BE2C (cell line): ENCODE results near the gene MPP3.

Experiments used
- DNase-seq: peaks from one replicate; pipeline ENCODE4 v3.0.0-alpha.2; 2020
- H3K27me3 ChIP-seq: fragments of 250-450 bp; sonication (Bioruptor Pico); 2 replicates; pipeline ENCODE4 v1.5.1; 2020; ENCODE audit warnings: mild to moderate bottlenecking
- H3K36me3 ChIP-seq: fragments of 250-450 bp; sonication (Bioruptor Pico); 2 replicates; pipeline ENCODE4 v1.5.1; 2020; ENCODE audit warnings: mild to moderate bottlenecking
- H3K4me1 ChIP-seq: fragments of 250-450 bp; sonication (Bioruptor Pico); 2 replicates; pipeline ENCODE4 v1.5.1; 2020
- H3K4me3 ChIP-seq: 2 replicates; pipeline ENCODE4 v1.5.1; 2011; ENCODE audit warnings: low read depth, low read length
- H3K9me3 ChIP-seq: fragments of 250-450 bp; sonication (Bioruptor Pico); 2 replicates; pipeline ENCODE4 v1.5.1; 2020
- CTCF ChIP-seq: IDR thresholded peaks from 2 replicates; pipeline ENCODE4 v1.5.1; 2012; ENCODE audit warnings: mild to moderate bottlenecking, low read depth, low read length

Gene MPP3

GRCh38 chr17:43816336-43817320, 16.3 kb downstream of the MPP3 start:
- TF ChIP-seq CTCF, result no peak
- DNase-seq, result no peak
- H3K4me1 ChIP-seq, result no peaks in the 10 kb centered on the region
- H3K27me3 ChIP-seq, result no peaks in the 10 kb centered on the region
- no peaks in the 10 kb centered on the region for H3K9me3 ChIP-seq
- no peaks in the 10 kb centered on the region for H3K36me3 ChIP-seq
- no peak overlapping the region for H3K4me3 ChIP-seq

GRCh38 chr17:43814714-43815113, 18.2 kb downstream of the MPP3 start:
- TF ChIP-seq CTCF, result no peak
- no peak for DNase-seq
- Histone ChIP-seq H3K4me1 (no peaks in the 10 kb centered on the region), H3K9me3 (no peaks in the 10 kb centered on the region), H3K4me3 (no peak overlapping the region), H3K27me3 (no peaks in the 10 kb centered on the region), H3K36me3 (no peaks in the 10 kb centered on the region)

GRCh38 chr17:43814026-43814425, 18.9 kb downstream of the MPP3 start:
- Histone ChIP-seq H3K4me1 (no peaks in the 10 kb centered on the region), H3K4me3 (no peak overlapping the region), H3K36me3 (no peaks in the 10 kb centered on the region), H3K27me3 (no peaks in the 10 kb centered on the region), H3K9me3 (no peaks in the 10 kb centered on the region)
- no peak for TF ChIP-seq CTCF
- DNase-seq, result no peak

GRCh38 chr17:43813386-43813785, 19.6 kb downstream of the MPP3 start:
- Histone ChIP-seq H3K9me3 (no peaks in the 10 kb centered on the region), H3K36me3 (no peaks in the 10 kb centered on the region), H3K27me3 (no peaks in the 10 kb centered on the region), H3K4me3 (no peak overlapping the region), H3K4me1 (no peaks in the 10 kb centered on the region)
- DNase-seq, result no peak
- TF ChIP-seq CTCF, result no peak

GRCh38 chr17:43812396-43813265, 20.3 kb downstream of the MPP3 start:
- no peaks in the 10 kb centered on the region for H3K36me3 ChIP-seq
- no peak overlapping the region for H3K4me3 ChIP-seq
- H3K27me3 ChIP-seq, result no peaks in the 10 kb centered on the region
- no peaks in the 10 kb centered on the region for H3K9me3 ChIP-seq
- no peaks in the 10 kb centered on the region for H3K4me1 ChIP-seq
- no peak for DNase-seq
- TF ChIP-seq CTCF, result no peak
